WERI-Rb-1 (cell line): ENCODE results near the gene SHROOM2.

Source experiments
- DNase-seq: peaks from one replicate; pipeline ENCODE4 v3.0.0-alpha.2; 2020
- H3K27ac ChIP-seq: fragments of 250-450 bp; sonication (Bioruptor Pico); 2 replicates; pipeline ENCODE4 v1.5.1; 2020; ENCODE audit warnings: mild to moderate bottlenecking, moderate library complexity
- H3K27me3 ChIP-seq: fragments of 250-450 bp; sonication (Bioruptor Pico); 2 replicates; pipeline ENCODE4 v1.5.1; 2021; ENCODE audit warnings: mild to moderate bottlenecking, low read depth, moderate library complexity; ENCODE audit not compliant: insufficient read depth, severe bottlenecking
- H3K36me3 ChIP-seq: fragments of 250-450 bp; sonication (Bioruptor Pico); 2 replicates; pipeline ENCODE4 v1.5.1; 2020; ENCODE audit warnings: mild to moderate bottlenecking, moderate library complexity
- H3K4me3 ChIP-seq: 2 replicates; pipeline ENCODE4 v1.5.1; 2011; ENCODE audit warnings: low read depth, mild to moderate bottlenecking, control low read depth, low read length
- H3K9me3 ChIP-seq: fragments of 250-450 bp; sonication (Bioruptor Pico); 2 replicates; pipeline ENCODE4 v1.5.1; 2021; ENCODE audit warnings: mild to moderate bottlenecking, moderate library complexity; ENCODE audit not compliant: severe bottlenecking
- TF ChIP-seq, protein P1 (sequence below): IDR thresholded peaks from 2 replicates; pipeline ENCODE4 v1.5.1; 2011; ENCODE audit warnings: low read depth, mild to moderate bottlenecking, control low read depth, inconsistent platforms, low read length

SHROOM2 gene

DNA sequence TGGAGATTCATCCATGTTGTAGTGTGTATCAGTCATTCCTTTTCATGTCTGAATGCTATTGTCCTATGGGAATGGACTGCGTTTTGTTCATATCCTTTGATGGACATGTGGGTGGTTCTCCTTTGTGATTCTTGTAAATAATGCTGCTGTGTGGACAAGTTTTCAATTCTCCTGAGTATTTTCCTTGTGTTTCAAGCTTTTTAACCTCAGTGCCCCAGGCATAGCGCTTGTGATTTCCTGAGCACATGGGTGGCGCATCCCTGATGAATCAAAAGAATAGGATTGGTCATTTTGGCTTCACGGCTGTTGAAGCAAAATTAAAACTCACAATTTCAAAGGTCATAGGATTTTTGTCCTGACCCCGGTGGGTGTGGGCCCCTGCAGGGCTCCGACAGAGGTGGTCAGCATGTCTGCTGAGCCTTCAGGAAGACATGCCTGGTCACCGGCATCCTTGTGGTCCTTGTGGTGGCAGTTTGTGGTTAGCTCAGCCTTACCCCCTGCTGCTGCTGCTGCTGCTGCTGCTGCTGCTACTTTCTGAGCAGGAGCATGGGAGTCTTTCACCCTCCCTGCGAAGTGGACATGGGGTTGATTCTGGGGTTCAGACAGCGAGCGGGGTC lies 30.0 kb downstream of the SHROOM2 start:
- no peak overlapping the region for H3K27ac ChIP-seq
- DNase-seq = no peak
- H3K4me3 ChIP-seq = no peak overlapping the region
- no peaks in the 10 kb centered on the region for H3K9me3 ChIP-seq
- no peaks in the 10 kb centered on the region for H3K27me3 ChIP-seq
- no peaks in the 10 kb centered on the region for H3K36me3 ChIP-seq
- TF ChIP-seq, protein P1, sequence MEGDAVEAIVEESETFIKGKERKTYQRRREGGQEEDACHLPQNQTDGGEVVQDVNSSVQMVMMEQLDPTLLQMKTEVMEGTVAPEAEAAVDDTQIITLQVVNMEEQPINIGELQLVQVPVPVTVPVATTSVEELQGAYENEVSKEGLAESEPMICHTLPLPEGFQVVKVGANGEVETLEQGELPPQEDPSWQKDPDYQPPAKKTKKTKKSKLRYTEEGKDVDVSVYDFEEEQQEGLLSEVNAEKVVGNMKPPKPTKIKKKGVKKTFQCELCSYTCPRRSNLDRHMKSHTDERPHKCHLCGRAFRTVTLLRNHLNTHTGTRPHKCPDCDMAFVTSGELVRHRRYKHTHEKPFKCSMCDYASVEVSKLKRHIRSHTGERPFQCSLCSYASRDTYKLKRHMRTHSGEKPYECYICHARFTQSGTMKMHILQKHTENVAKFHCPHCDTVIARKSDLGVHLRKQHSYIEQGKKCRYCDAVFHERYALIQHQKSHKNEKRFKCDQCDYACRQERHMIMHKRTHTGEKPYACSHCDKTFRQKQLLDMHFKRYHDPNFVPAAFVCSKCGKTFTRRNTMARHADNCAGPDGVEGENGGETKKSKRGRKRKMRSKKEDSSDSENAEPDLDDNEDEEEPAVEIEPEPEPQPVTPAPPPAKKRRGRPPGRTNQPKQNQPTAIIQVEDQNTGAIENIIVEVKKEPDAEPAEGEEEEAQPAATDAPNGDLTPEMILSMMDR = no peak

DNA sequence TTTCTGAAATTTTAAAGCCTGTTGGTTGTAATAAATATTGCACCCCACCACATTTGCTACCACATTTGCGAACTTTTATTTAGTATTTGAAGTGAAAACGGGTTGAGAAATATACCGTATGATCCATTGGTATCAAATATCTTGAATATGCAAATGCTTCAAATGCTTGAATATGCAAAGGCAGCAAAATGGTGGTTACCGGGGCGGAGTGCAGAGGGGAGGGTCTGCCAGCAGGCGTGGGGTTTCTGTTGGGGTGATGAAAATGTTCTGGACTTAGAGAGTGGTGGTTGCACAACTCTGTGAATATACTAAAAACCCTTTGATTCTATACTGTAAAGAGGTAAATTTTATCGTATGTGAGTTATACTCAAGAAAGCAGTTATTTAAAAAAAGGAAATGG lies 35.3 kb downstream of the SHROOM2 start:
- H3K27me3 ChIP-seq = peaks cover 7% of the 10 kb centered on the region
- H3K27ac ChIP-seq = no peak overlapping the region
- no peaks in the 10 kb centered on the region for H3K9me3 ChIP-seq
- no peak overlapping the region for H3K4me3 ChIP-seq
- no peak for DNase-seq
- TF ChIP-seq, protein P1 = no peak
- H3K36me3 ChIP-seq = no peaks in the 10 kb centered on the region

DNA sequence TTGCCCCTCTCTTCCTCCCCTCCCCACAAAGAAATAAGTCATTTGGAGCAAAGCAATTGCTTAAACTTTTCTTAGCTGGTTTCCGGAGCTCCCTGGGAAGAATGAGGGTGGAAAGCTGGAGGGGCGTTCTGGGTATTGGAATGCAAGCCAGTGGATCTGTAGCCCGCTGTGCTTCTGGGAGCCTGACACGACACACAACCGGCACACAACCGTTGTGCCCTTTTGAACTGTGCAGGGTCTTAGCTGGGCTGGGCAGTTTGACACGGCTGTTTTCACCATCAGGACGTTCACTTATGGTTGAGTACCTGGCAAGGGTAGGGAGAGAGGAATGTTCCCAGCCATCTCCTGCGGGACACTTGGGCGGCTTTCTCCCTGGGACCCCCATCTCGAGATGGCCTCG lies 38.3 kb downstream of the SHROOM2 start:
- peaks cover 14% of the 10 kb centered on the region for H3K27me3 ChIP-seq
- TF ChIP-seq, protein P1 = no peak
- no peak overlapping the region for H3K4me3 ChIP-seq
- no peaks in the 10 kb centered on the region for H3K9me3 ChIP-seq
- H3K27ac ChIP-seq = no peak overlapping the region
- no peaks in the 10 kb centered on the region for H3K36me3 ChIP-seq
- DNase-seq = no peak

DNA sequence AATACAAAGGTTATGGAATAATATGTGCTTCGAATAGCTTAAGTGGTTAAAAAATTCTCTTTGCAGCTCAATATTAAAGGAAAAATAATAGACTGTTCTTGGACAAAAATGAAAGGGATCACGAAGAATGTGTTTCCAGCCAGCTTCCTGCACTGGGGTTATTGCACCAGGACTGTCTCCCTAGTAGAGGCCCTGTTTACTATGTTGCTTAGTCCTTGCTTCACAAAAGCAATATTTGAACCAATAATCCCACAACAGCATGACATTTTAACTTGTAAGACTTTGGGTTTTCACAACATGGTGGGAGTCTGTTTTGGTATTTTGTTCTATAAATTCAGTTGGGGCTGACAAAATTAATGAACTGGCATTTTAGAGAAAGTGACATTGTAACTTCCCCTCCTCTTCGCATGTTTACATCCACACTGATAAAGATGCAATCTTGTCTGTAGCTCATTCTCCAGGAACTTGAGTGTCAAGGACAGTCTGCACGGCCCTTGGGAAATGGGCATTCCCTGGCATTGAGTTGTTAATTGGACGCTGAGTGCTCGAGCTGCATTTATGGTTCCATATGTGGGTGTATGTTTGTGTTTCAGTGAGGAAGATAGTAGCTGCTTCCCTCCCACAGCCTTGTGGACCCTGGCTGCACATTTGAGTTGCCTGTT lies 39.0 kb downstream of the SHROOM2 start:
- Histone ChIP-seq H3K27ac (no peak overlapping the region), H3K9me3 (no peaks in the 10 kb centered on the region), H3K27me3 (peaks cover 16% of the 10 kb centered on the region), H3K4me3 (no peak overlapping the region), H3K36me3 (no peaks in the 10 kb centered on the region)
- TF ChIP-seq, protein P1 = no peak
- DNase-seq = no peak

DNA sequence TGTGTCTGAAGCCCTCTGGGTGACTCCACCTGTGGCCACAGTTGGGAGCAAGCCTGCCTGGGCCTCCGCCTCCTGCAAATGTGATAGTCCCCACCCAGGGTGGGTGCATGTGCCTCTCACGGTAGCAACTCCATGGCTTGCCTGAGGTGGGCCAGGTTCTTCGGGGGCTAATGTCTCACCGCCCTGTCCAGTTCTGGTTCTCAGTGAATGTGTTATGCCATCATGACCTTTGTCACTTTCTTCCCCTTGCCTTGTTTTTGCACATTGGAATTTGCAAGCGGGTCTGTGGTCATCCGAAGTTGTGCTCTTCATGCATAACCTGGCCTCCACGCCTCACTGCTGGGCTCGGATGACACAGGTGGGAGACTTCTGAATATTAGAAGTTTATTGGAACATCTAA lies 39.7 kb downstream of the SHROOM2 start:
- no peaks in the 10 kb centered on the region for H3K36me3 ChIP-seq
- DNase-seq = no peak

More for the DNA sequence above, 39.7 kb downstream of the SHROOM2 start:
- Histone ChIP-seq H3K9me3 (no peaks in the 10 kb centered on the region), H3K27me3 (peaks cover 16% of the 10 kb centered on the region), H3K4me3 (no peak overlapping the region), H3K27ac (no peak overlapping the region)
- TF ChIP-seq, protein P1 = no peak
